CD4-positive, alpha-beta T cell treated with Interleukin-17A for 4 hours (primary cell): ENCODE results near the gene TTC4.

Source experiments
- DNase-seq: peaks from one replicate; pipeline ENCODE4 v3.0.0-alpha.2; 2020; ENCODE audit warnings: mixed read lengths

The TTC4 gene

DNA sequence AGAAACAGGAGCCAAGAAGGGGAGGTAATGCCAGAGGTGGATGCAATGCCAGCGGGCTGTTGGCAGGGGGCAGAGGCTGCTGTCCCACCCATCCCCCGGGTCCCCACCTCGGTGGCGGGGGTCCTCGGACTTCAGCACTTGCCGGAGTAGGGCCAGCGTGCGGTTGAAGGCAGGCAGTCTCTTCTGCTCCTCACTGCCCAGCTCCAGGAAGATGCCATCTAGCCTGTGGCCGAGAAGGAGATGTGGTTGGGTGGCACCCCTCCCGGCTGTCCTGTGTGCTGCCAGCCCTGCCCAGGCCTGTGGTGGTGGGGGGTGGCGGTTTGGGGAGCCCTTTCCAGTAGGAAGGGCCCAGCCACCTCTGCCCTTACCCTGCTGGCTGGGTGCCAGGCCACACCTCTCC, 71.9 kb downstream of the TTC4 start:
- no peak for DNase-seq

- no peak for DNase-seq
These were observed 72.8 kb downstream of the TTC4 start for GRCh38 chr1:54788459-54788858.

GRCh38 chr1:54791880-54792522, 76.3 kb downstream of the TTC4 start:
- peak; percentile 40 for DNase-seq
